Activated naive CD4-positive, alpha-beta T cell treated with anti-CD3 and anti-CD28 coated beads, Interleukin-2, amount 50 U/mL, for 72 hours (primary cell): ENCODE data around the gene SF3B6. TPM values are rescaled to one million over a fixed set of nuclear protein-coding genes. Genes with fewer than 3 reads are reported as not detected.

Experiments used
- total RNA-seq, 2 donors: library from RNA; stranded (reverse); gene quantifications; one replicate each; pipeline ENCODE4 v1.2.3, GENCODE V29; 2022

SF3B6 gene
- total RNA-seq, 2 donors from 2014 or later, result 137 to 171 TPM

Other genes starting within 250 kb of the SF3B6 start
- 10 to 100 TPM; 16.1 to 16.7 TPM for gene ATAD2B, start 149.2 kb downstream of the SF3B6 start, total RNA-seq
- 10 to 100 TPM in 1 of 2 donors, 1 to 10 TPM in 1; 9.3 to 13.0 TPM for gene UBXN2A, start 135.9 kb downstream of the SF3B6 start, total RNA-seq
- under 1 TPM in 1 of 2 donors, not detected in 1; 0.16 TPM for gene MFSD2B, start 66.2 kb downstream of the SF3B6 start, total RNA-seq
- 10 to 100 TPM; 16.9 to 24.5 TPM for gene WDCP, start 28.9 kb downstream of the SF3B6 start, total RNA-seq
- 1 to 10 TPM in 1 of 2 donors, under 1 TPM in 1; 0.64 to 1.4 TPM for gene FKBP1B, start 26.6 kb downstream of the SF3B6 start, total RNA-seq
- gene TP53I3, start 8.5 kb upstream of the SF3B6 start, total RNA-seq, result 1 to 10 TPM; 1.8 to 2.6 TPM
- gene PFN4, start 47.0 kb upstream of the SF3B6 start, total RNA-seq, result not detected
- gene FAM228B, start 47.1 kb upstream of the SF3B6 start, total RNA-seq, result 1 to 10 TPM; 5.8 to 7.9 TPM
- gene FAM228A, start 98.7 kb upstream of the SF3B6 start, total RNA-seq, result under 1 TPM; 0.14 to 0.30 TPM